HG02840 (cell line): Measurements from ENCODE around the gene MYL3.

Experiments
- ATAC-seq: cut with Tn5 transposase; IDR thresholded peaks from one replicate; pipeline ENCODE4 v1.9.1; 2021; ENCODE audit warnings: mild to moderate bottlenecking, moderate library complexity, moderate number of reproducible peaks; ENCODE audit not compliant: unreplicated experiment, low FRiP score

MYL3 gene

DNA sequence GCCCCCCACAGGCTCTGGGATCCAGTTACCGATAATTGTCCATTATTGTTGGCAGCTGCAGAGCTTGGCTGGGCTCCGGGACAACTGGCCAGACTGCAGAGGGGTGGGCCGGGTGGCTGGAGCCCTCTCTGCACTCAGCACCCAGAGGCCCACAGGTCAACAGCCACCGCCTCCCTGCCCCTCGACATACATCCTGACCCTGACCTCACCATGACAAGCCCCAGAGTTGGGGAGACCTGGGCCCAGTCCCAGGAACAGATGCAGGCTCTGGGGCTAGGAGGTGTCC, 36.7 kb upstream of the MYL3 start:
- ATAC-seq, result no peak

DNA sequence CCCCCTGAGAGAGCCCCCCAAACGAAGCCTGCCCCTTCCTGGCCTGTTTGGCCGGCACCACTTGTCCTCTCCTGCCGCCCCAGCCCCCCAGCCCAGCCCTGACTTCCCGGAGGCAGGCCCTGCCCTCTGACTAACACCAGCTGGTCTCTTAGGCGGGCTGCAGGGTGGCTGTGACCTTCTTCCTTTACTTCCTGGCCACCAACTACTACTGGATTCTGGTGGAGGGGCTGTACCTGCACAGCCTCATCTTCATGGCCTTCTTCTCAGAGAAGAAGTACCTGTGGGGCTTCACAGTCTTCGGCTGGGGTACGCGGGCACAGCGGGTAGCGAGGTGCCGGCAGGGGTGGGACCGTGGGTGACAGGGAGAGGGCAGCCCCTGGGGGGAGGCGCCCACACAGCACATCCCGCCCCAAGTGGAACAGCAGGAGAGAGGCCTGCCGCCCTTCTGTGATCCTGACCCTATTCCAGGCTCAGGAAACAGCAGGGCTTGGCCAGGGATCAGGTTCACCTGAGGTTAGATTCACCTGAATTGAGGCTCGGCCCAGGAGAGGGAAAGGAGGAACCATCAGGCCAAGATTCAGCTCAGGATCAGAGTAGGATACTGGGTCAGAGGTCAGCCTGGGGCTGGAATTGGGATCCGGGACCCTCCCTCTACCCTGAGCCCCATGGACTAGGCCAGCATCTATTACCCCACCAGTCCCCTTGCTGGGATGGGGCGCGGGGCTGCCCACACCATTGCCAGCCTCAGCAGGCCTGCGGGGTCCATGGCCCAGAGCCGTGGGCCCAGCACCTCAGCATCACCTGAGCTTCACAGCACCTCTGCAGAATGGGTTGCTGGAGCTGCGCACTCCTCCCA, 36.1 kb upstream of the MYL3 start:
- ATAC-seq, result no peak

DNA sequence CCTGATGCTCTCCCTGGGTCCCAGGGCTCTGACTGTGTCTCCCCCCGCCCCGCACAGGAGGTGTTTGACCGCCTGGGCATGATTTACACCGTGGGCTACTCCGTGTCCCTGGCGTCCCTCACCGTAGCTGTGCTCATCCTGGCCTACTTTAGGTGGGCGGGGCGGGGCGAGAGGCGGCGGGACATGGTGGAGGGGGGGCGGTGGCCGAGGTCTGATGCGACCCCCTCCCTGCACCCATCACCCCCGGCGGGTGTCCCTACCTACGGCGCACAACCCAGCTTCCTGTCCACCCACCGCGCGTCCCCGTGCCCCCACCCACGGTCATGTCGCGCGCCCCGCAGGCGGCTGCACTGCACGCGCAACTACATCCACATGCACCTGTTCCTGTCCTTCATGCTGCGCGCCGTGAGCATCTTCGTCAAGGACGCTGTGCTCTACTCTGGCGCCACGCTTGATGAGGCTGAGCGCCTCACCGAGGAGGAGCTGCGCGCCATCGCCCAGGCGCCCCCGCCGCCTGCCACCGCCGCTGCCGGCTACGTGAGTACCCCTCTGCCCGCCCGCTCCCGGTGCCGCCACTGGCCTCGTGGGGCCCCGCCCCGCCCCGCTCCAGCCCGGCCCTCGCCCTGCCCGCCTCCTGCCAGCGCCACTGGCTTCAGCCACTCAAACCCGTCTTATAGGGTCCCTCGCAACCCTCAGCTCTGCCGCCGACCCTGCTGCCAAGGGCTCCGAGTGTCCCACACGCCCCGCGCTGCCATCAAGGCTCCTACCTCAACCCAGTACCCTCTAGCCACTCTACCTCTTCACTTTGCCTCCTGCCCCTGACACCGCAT, 35.3 kb upstream of the MYL3 start:
- ATAC-seq, result no peak

GRCh38 chr3:46897829-46898320, 34.6 kb upstream of the MYL3 start:
- no peak for ATAC-seq

DNA sequence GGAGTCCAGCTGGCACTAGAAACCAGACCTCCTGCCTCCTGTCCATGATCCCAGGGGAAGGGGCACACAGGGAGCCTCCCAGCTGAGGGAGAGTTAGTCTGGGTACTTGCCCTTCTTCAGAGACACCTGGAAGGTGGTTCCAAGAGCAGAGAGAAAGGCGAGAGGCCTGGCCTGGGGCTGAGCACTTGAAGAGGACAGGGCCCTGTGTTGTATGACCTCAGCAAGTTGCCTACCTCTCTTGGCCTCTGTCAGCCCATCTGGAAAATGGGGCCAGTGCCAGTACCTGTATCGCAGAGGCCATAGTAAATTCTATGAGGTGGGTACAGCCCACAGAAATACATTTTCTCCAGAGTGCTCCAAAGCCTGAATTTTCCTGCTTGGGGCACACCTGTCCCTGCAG, 33.8 kb upstream of the MYL3 start:
- no peak for ATAC-seq

DNA sequence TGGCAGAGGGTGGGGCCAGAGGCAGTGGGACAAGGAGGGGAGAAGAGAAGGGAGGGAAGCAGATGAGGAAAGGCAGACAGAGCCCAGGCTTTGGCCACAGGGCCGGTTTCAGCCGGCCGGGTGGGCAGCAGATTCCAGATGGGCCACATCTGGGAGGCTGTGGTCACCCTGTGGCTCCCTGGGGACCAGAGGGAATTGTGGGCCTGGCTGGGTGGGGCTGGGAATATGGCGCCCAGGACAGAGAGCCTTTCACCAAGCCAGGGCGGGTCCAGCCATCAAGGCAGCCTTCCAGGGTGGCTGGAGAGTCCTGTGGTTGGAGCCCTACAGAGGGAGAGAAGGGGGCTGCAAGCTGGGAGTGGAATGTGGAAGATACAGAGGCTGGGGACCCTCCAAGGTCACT, 33.1 kb upstream of the MYL3 start:
- ATAC-seq, result no peak

DNA sequence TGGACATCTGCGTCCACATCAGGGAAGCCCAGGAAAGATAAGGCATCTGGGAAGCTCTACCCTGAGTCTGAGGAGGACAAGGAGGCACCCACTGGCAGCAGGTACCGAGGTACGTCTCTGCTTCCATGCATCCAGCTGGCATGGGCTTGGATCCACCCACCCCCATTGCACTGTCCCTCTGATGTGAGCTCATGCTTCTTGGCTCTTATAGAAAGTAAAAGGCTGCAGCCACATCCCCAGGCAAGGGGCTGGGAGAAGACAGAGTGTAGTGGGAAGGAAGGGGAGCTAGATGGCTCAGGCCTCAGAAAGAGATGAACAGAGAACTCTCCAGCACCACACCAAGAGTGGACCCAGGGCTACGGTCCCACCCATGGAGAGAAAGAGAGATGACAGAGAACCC, 32.5 kb upstream of the MYL3 start:
- no peak for ATAC-seq

- ATAC-seq, result no peak
Measured at GRCh38 chr3:46895204-46895660, 32.0 kb upstream of the MYL3 start.

GRCh38 chr3:46894256-46894655, 31.0 kb upstream of the MYL3 start:
- no peak for ATAC-seq

- ATAC-seq, result no peak
Measured at GRCh38 chr3:46893763-46894162, 30.5 kb upstream of the MYL3 start.

DNA sequence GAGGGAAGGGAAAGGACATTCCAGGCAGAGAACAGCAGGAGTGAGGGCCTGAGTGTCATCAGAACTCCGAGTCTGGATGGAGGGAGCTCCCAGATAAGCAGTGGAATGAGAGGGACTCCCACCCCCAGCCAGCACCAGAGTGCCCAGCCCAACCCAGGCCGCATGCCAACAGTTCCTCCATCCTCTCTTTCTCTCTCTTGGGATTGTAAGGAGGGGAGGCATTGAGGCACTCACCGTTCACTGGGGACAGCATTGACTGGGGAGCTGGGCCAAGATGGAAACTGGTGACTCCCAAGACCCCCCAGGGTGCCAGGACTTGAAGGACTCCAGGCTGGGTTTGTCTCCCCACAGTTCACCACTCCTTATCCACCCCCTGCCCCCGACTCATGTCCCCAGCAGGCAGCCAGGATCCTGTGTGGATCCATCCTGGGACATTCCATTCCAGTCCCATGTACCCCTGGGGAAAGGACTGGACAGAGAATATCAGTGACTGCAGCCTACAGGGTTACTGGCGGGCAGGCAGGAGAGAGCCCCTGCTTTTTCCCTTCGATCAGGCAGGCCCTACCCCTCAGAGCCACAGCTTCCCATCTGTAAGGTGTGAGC, 30.0 kb upstream of the MYL3 start:
- ATAC-seq, result no peak

DNA sequence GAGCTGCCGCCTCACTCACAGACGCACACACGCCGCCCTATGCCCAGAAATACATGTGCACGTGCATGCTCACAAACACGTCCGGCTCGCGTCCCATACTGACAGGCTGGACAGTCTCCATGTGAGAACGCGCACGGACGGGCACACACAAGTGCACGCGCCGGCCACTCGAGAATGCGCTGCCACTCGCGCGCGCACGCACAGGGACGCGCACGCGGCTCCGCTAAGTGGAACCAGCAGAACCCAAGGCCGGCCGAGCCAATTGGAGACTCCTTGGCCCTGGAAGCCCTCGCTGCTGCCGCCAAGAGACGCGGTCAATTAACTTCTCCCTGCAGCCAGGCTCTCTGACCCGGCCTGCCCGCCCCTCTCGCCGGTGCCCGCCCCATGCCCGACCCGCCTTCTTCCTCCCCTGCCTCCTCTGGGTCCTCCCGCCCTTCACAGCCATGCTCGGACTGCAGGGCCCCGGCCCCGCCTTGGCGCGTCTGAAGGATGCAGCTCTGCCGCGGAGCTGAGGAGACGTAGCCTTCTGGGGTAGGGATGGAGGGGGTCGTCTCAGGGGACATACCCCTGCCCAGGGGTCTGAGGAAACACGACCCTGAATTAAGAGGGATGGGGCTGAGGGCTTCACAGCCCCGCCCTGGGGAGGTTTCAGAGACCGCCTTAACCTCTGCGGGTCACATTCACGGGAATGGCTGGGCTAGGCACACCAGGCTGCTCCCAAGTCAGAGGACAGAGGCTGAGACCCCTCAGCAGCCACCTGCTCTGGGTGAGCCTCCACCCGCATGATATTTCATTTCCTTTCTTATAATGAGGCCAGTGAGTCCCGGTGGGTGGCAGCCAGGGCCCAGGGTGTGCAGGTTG, 29.3 kb upstream of the MYL3 start:
- no peak for ATAC-seq

DNA sequence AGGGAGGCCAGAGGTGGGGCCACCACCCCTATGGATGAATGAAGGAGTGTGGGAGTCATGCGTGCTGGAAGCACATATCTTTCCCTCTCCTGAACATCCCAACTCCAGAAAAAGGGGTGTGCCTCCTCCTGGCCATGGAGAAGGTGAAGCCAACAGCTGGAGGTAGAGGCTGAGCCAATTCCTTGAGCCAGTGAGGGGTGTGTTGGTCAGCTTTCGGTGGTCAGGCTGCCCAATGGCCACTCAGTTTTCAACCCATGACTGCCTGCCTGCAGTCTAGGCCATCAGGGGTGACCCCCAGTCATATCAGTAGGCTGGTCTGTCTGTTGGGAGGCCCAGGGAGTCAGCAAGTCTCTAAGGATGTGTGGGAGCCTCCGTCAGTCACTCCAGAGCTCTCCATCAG, 27.9 kb upstream of the MYL3 start:
- no peak for ATAC-seq

- ATAC-seq, result no peak
Measured at GRCh38 chr3:46890132-46890531, 26.9 kb upstream of the MYL3 start.

GRCh38 chr3:46889381-46890110, 26.3 kb upstream of the MYL3 start:
- no peak for ATAC-seq

- no peak for ATAC-seq
Measured at GRCh38 chr3:46888705-46889104, 25.5 kb upstream of the MYL3 start.

GRCh38 chr3:46887980-46888494, 24.8 kb upstream of the MYL3 start:
- no peak for ATAC-seq

- ATAC-seq, result no peak
Measured at GRCh38 chr3:46885612-46886011, 22.4 kb upstream of the MYL3 start.

GRCh38 chr3:46884929-46885328, 21.7 kb upstream of the MYL3 start:
- ATAC-seq, result no peak
